GM12892 (cell line): Measurements from ENCODE around the gene DOCK8.

Source experiments
- POLR2A ChIP-seq: IDR thresholded peaks from 2 replicates; pipeline ENCODE4 v1.6.1; 2011; ENCODE audit warnings: low read depth, low read length, control low read depth
- POLR2AphosphoS5 ChIP-seq: IDR thresholded peaks from 2 replicates; pipeline ENCODE4 v1.6.1; 2011; ENCODE audit warnings: low read depth, low read length, control low read depth

DNA sequence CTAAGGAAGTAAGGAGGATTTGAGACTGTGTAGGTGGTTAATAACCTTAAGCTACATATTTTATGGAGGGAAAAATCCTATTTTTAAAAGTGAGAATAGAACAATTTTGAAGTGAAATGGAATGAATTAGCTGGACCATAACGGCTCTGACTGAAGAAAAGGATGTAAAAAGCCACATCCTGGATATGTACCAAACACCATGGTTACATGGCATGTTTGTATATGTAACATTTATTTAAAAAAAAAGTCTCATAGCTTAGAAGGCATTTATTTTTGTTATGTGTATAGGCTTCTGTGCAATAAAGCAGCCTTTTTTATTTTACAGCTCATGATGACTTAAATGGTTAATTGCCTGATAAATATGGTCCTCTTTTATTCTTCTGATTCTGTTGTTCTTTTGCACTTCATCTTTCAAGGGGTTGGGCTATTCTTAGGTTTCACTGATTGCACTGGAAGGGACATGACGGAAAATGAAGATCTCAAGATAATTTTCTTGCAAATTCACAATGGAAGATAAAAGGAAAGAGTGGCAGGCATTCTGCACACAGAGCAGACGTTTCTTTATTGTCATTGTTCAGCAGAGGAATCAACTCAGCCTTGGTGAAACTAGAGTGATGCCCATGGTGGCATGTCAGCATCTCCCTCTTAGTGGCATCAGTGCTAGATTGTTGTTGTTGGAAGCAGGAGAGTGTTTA is 63.1 kb downstream of the DOCK8 start:
- no peak for TF ChIP-seq POLR2A
- no peak for TF ChIP-seq POLR2AphosphoS5
